GM21529 (cell line): ENCODE measurements around the gene SLC26A9.

ENCODE experiments used
- ATAC-seq: cut with Tn5 transposase; IDR thresholded peaks from one replicate; pipeline ENCODE4 v1.9.1; 2021; ENCODE audit not compliant: unreplicated experiment

SLC26A9 gene

DNA sequence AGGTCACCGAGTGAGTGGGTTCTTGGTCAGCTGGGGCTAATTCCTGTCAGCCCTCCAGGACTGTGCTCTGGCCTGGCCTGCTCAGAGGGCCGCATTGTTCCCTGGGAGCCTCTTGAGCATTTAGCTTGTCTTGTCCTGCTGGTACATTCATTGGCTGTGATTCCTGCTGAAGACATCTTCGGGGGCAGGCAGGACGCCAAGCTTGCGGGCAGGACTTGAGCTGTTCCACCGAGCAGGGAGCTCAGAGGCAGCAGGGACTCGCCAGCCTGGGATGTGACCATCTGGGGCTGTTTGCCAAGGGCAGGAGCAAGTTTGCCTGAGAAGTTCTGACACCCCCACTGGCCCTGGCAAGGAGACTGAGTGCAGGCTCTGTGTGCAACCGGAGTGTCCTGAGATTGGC is 7.0 kb upstream of the SLC26A9 start:
- ATAC-seq = no peak

DNA sequence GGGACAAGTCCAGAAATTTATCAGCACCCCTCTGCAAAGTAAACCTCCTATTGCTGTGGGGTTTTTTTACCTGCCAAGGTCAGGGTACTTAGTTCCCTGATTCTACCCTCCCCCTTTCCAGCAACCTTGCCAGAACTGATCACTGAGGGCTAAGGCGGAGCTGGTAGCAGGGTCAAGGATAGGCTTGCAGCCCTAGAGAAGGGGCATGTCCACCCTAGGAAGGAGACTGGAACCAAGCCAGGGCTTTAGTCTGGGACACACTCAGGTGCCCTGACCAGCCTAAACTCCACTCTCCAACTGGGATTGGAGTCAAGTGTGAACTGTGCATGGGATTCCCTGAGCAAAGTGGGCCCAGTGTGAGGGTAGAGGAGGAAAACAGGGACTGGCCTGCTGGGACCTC is 6.5 kb upstream of the SLC26A9 start:
- ATAC-seq = no peak

DNA sequence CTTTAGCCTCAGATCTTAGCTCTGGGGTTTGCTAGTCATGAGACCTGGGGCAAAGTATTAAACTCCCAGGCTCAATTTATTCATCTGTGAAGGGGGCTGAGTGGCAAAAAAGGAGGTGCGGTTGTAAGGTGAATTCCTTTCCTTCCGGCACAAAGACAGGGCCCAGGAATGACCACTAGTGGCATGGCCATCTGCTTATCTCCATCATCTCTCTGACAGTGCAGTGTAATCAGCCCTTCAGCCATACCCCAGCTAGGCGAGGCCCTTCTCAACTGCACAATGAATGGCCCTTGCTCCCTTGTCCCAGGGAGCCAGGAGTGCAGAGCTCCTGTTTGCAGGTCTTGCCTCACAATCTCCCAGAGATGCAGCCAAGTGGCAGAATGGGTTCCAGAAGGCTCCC is 5.6 kb upstream of the SLC26A9 start:
- no peak for ATAC-seq

- ATAC-seq = no peak
Observed at GRCh38 chr1:205948039-205948438, 4.8 kb upstream of the SLC26A9 start.

DNA sequence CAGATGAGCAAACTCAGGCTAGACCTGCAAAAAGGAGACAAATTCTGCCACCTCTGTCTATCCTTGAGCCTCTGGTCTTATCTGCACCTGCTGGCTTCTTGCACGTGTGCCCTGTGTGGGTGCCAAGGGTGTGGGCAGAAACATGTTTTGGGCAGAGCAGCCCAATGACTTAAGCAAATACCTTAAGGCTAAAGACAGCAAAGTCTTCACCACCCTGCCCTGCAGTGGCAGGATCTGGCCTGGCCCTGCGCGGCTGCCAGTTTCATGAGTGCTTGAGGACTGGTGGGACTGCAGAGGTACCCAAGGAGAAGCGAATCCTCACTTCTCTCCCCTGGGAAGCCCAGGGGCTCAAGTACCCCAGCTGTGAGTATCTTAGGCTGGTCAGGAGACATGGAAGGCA is 3.8 kb upstream of the SLC26A9 start:
- ATAC-seq = no peak

DNA sequence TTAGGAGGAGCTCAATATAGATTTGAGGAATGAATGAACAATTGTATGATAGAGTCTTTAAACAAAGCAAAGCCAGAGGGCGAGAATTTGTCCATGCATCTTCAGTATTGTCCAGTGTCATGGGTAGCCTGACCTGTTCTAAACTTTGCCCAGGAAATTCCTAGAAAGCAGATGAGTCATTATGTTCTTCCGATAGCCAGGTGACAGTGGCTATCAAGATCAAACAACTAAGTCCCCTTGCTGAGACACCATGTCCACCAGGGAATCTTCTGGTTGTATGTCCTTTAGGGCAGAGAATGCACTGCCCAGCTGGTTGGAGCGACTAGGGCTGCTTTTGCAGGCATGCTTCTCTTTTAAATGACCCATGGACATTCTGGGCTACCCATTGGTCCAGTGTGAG is 1.8 kb upstream of the SLC26A9 start:
- ATAC-seq = no peak

DNA sequence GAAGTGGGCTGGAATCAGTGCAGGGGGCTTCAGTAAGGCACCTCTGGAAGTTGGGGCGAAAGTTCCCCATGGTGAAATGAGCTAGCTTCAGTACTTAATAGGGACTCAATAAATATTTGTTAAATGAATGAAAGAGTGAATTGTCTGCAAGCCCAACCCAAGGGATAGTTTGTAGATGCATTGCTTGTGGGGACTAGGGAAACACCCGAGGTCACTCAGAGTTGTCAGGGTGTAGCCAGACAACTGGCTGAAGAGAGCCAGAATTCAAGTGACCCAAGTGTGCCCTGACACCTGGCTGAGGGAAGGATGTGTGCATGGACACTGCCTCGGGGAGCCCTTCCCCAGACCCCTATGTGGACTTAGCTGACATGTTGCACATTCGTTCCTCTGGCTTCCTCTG is 1.3 kb upstream of the SLC26A9 start:
- ATAC-seq = no peak

DNA sequence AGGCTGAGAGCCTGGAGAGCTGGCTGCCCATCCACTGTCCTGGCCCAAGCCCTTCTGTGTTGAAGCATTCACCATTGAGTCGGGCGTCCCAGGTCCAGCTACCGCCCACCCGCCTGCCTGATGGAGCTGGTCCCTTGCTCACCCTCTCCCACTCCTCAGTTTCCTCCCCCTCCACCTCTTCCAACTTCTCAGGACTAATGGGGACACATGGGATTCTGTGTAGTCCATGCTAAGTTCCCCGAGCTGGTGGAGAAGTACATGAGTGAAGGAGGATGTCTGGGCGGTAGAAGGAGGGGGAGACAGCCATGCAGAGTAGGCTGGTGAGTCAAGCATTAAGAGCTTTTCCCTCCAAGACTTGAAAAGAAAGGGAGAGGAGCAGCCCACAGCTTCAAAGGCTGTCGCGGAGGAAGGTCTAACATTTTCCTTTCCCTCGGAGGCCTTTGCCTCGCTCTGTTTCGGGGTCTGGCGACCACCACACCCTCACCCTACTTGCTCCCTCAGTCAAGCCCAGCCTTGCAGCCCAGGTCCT is 561 bp downstream of the SLC26A9 start:
- ATAC-seq = no peak

DNA sequence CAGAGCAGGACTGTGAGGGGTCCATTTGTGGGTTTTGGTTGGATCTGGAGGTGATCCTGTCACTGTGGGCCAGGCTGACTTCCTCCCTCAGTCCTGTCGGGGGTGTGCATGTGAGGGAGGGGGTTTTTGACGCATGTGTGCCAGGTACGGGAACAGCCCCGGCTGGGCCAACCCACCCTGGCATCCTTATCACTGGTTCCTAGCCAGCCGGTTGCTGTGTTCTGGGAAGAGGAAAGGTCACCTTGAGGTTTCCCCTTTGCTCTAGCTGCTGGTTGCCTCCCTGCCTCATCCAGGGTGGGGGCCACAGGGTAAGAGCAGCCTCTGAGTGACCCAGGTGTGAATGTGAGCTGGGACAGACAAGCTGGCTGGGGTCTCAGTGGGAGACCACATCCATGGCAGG is 2.5 kb downstream of the SLC26A9 start:
- ATAC-seq = no peak

DNA sequence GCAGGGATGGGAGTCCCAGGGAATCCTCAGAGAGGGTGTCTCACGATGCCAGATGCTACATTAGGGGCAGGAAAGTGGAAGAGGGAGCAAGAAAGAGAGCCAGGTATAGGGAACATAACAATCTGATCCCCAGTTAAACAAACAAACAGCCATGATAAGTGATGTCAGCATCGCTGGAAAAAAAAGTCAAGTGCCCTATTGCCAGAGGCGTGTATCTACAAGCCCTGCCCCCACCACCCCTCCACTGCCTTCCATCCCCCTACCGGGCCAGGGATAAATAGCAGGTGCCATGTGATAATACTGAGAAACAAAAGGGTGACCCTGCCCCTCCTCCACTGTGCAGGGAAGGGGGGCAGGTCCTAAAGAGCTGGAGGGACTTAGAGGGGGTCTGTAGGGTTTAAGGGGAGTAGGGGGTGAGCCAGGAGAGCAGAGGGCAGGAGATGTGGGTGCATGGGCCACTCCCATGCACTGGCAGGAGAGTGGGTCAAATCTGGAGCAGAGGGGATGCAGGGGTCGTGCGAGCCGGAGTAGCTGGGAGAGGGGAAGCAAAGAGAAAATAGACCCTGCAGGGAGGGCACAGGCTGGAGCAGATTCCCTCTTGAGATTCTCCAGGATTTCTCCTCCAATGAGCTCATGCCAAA is 3.4 kb downstream of the SLC26A9 start:
- no peak for ATAC-seq

GRCh38 chr1:205938682-205939081 is 4.6 kb downstream of the SLC26A9 start:
- no peak for ATAC-seq

GRCh38 chr1:205936846-205937586 is 6.2 kb downstream of the SLC26A9 start:
- ATAC-seq = no peak

DNA sequence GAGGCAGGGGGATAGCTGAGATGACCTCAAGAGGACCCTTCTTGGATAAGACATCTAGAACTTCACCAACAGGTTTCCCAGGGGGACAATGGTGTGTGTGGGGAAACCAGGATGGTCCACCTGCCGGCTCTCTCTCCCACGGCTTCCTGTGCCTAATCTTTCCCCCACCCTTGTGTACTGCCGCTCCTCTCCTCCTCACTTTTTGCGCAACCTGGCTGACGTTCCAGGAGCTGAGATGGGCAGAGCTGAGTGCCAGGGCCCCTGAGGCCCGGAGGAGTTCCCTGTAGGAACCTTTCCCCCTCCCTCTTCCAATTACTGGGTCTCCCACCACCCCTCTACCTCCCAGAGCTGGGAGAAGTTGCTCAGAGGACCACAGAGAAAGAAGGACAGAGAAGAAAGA is 6.9 kb downstream of the SLC26A9 start:
- no peak for ATAC-seq

- no peak for ATAC-seq
Observed at GRCh38 chr1:205935869-205936268, 7.4 kb downstream of the SLC26A9 start.

DNA sequence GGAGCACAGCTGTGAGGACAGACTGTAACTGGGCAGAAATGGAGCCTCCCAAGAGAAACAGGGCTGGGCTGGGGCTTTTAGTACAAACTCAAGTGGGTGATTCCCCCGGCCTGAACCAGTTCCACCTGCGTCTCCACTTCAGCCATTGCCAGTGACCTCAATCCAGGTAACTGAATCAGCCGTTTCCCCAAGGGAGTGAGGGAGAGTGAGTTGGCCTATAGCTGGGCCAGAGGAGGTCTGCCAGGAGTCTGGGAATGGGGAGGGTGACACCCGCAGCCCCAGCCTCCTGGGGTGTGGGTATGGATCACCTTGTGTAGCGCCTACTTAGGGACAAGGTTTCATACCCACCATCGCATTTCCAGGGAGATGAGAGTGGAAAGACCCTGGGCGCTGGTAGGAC is 8.5 kb downstream of the SLC26A9 start:
- no peak for ATAC-seq

- ATAC-seq = no peak
Observed at GRCh38 chr1:205933671-205934618, 9.3 kb downstream of the SLC26A9 start.

DNA sequence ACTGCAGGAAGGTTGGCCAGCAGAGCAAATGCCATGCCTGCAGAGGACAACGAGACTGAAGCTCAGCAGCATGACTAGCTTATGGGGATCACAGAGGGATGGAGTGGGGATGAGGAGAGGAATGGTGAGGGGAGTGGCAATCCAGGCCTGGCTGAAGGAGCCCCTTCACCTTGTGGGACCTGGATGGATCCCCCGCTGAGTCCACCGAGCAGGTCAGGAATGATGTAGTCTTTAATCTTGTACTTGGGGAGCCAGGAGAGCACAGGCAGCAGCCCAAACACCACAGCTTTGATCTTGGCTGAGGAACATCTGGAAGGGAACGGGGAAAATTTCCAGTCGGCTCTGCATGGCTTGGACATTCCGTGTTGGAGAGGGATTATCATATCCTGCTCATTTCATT is 10.5 kb downstream of the SLC26A9 start:
- ATAC-seq = no peak

DNA sequence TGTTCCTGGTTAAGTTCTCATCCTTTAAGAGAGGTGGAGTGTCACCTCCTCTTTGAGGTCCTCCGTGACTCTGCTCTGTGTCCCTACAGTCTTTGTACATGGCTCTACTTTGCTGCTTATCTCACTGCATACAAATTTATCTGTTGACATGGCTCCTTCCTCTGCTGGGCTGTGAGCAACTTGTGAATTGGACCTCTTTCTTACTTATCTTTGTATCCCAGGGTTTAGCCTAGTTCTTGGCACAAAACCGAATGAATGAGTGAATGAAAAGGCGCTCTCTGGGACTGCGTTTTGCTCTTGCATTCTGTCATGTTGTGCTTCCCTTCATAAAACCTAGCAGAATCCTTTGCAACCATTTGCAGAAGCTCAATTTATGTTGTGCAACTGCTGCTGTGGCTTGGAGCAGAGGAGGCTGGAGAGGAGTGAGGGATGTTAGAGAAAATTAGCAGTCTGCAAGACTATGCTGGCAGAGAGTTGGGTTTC is 12.4 kb downstream of the SLC26A9 start:
- no peak for ATAC-seq

GRCh38 chr1:205930195-205930577 is 13.1 kb downstream of the SLC26A9 start:
- ATAC-seq = no peak

DNA sequence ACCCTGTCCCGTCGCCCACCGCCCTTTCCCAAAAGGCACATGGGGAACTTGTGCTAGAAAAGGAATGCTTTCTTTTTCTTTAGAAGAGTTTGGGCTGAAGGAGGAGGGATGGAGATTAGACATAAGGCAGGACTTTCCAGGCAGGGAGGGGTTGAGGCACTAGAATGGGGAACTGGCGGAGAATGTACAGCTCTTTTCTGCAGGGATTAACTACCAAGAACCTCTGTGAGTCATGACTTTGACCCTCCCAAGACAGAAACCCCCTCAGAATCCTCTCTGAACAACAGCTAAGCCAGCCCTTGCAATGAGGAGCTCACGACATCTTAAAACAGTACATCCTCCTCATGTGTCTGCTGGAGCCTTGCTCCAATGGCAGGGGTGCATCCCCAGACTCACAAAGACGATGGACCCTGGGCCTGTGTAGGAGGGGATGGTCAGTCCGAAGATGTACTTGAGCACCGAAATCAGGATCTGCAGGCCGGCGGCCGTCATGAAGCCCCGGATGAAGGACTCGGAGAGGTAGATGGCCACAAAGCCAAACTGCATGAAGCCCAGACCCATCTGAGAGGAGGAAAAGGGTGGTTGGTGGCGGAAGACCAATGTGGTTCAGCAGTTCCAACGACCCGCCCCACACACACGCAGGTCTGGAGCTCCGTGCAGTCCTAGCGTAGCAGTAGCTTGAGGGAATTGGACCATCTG is 13.6 kb downstream of the SLC26A9 start:
- no peak for ATAC-seq

- ATAC-seq = no peak
Observed at GRCh38 chr1:205928317-205928716, 14.9 kb downstream of the SLC26A9 start.
